H1 (cell line): ENCODE measurements around the gene IRAG1. TPM values are rescaled to one million over a fixed set of nuclear protein-coding genes. Genes with fewer than 3 reads are reported as not detected.

ENCODE experiments used
- CTCF ChIA-PET: fragments of 300-600 bp; sonication (Branson Sonifier 250); formaldehyde crosslinking; loops from one replicate; lab custom pipeline; 2021; ENCODE audit not compliant: partially characterized antibody; lab: Charles Lee
- POLR2A ChIA-PET: fragments of 300-600 bp; sonication (Branson Sonifier 250); formaldehyde crosslinking; loops from one replicate; lab custom pipeline; 2021; ENCODE audit warnings: inconsistent platforms; ENCODE audit not compliant: partially characterized antibody; lab: Charles Lee
- DNase-seq, 2 experiments: peaks; one replicate each; pipeline versions ENCODE4 v3.0.0 to v3.0.0-alpha.2; 2010 to 2022; ENCODE audit warnings: low spot score in 2 of 2, low read depth in 1 of 2, mixed read lengths in 1 of 2
- FAIRE-seq: peaks from 2 replicates; lab custom pipeline; 2011; peaks lifted over from hg19 to GRCh38; lab: Jason Lieb, UNC
- H2AFZ ChIP-seq: 2 replicates; pipeline ENCODE4 v1.8.1; 2012; ENCODE audit warnings: low read length, inconsistent platforms
- H2AK5ac ChIP-seq: 2 replicates; pipeline ENCODE4 v1.6.1; 2013; ENCODE audit warnings: low read depth, low read length
- H2BK120ac ChIP-seq: replicated peaks from 2 replicates; pipeline ENCODE3; 2013; ENCODE audit warnings: low read depth, low read length, inconsistent platforms
- H2BK12ac ChIP-seq: 2 replicates; pipeline ENCODE4 v1.6.1; 2013; ENCODE audit warnings: low read depth, low read length
- H2BK15ac ChIP-seq: 2 replicates; pipeline ENCODE4 v1.6.1; 2013; ENCODE audit warnings: low read length
- H2BK20ac ChIP-seq: 2 replicates; pipeline ENCODE4 v1.6.1; 2013; ENCODE audit warnings: low read length
- H2BK5ac ChIP-seq: 2 replicates; pipeline ENCODE4 v1.6.1; 2013; ENCODE audit warnings: low read depth, low read length
- H3K14ac ChIP-seq: 2 replicates; pipeline ENCODE4 v1.6.1; 2013; ENCODE audit warnings: inconsistent platforms; ENCODE audit not compliant: insufficient read length
- H3K18ac ChIP-seq: 2 replicates; pipeline ENCODE4 v1.6.1; 2013; ENCODE audit warnings: low read length; ENCODE audit errors: extremely low read depth
- H3K23ac ChIP-seq: 2 replicates; pipeline ENCODE4 v1.6.1; 2013; ENCODE audit warnings: inconsistent platforms; ENCODE audit not compliant: insufficient read length
- H3K23me2 ChIP-seq: 2 replicates; pipeline ENCODE4 v1.6.1; 2013; ENCODE audit warnings: low read depth, low read length
- H3K27ac ChIP-seq: 2 replicates; pipeline ENCODE4 v1.6.1; 2011; ENCODE audit warnings: low read depth, low read length, inconsistent platforms
- H3K27me3 ChIP-seq, 4 experiments: replicated peaks in 1 of 4; 1 replicate in 1 of 4; 2 replicates in 3 of 4; pipeline versions ENCODE4 v1.6.1 to v1.8.1; 2011 to 2013; ENCODE audit warnings: low read length in 3 of 4, mild to moderate bottlenecking in 3 of 4, inconsistent platforms in 2 of 4, mixed read lengths in 2 of 4, moderate library complexity in 1 of 4; ENCODE audit not compliant: control insufficient read depth in 3 of 4, insufficient read depth in 3 of 4; ENCODE audit errors: extremely low read depth in 1 of 4
- H3K36me3 ChIP-seq, 4 experiments: 2 replicates each; pipeline versions ENCODE4 v1.6.1 to v1.8.1; 2011 to 2013; ENCODE audit warnings: mild to moderate bottlenecking in 4 of 4, low read length in 3 of 4, moderate library complexity in 2 of 4, control low read depth in 1 of 4, inconsistent platforms in 1 of 4; ENCODE audit not compliant: insufficient read depth in 4 of 4, control insufficient read depth in 2 of 4
- H3K4ac ChIP-seq: replicated peaks from 2 replicates; pipeline ENCODE3; 2013; ENCODE audit warnings: low read length, low read depth, mixed read lengths, inconsistent platforms; ENCODE audit not compliant: insufficient read length
- H3K4me1 ChIP-seq, 4 experiments: replicated peaks in 1 of 4; 1 replicate in 1 of 4; 2 replicates in 3 of 4; pipeline versions ENCODE4 v1.6.1 to v1.8.1; 2011 to 2013; ENCODE audit warnings: low read length in 3 of 4, inconsistent platforms in 2 of 4, mixed read lengths in 1 of 4; ENCODE audit not compliant: insufficient read depth in 4 of 4, control insufficient read depth in 3 of 4
- H3K4me2 ChIP-seq, 2 experiments: 2 replicates each; pipeline versions ENCODE4 v1.6.1 to v1.8.1; 2011 to 2013; ENCODE audit warnings: low read depth in 2 of 2, low read length in 2 of 2, control low read depth in 1 of 2, inconsistent platforms in 1 of 2, mild to moderate bottlenecking in 1 of 2; ENCODE audit not compliant: insufficient read depth in 1 of 2
- H3K4me3 ChIP-seq, 4 experiments: fragments of 200-600, 300-600 bp in 1 of 4; sonication (generic), shearing (Covaris generic), sonication (Bioruptor Twin) in 1 of 4; 2 replicates each; pipeline versions ENCODE4 v1.5.1 to v1.8.1; 2011 to 2016; ENCODE audit warnings: low read length in 4 of 4, low read depth in 3 of 4, control low read depth in 2 of 4, inconsistent platforms in 2 of 4, mild to moderate bottlenecking in 2 of 4, mixed read lengths in 1 of 4, moderate library complexity in 1 of 4; ENCODE audit not compliant: insufficient read depth in 2 of 4; ENCODE audit errors: extremely low read depth in 1 of 4
- H3K56ac ChIP-seq: replicated peaks from 2 replicates; pipeline ENCODE3; 2013; ENCODE audit warnings: low read depth, mild to moderate bottlenecking, mixed read lengths, low read length, inconsistent platforms; ENCODE audit not compliant: insufficient read length
- H3K79me1 ChIP-seq: 2 replicates; pipeline ENCODE4 v1.6.1; 2013; ENCODE audit warnings: low read depth, low read length, control low read depth
- H3K79me2 ChIP-seq, 2 experiments: 2 replicates each; pipeline versions ENCODE4 v1.6.1 to v1.8.1; 2012 to 2013; ENCODE audit warnings: low read length in 2 of 2, mild to moderate bottlenecking in 2 of 2, inconsistent platforms in 1 of 2; ENCODE audit not compliant: insufficient read depth in 2 of 2, control insufficient read depth in 1 of 2
- H3K9ac ChIP-seq, 4 experiments: replicated peaks in 1 of 4; 1 replicate in 1 of 4; 2 replicates in 3 of 4; pipeline versions ENCODE4 v1.6.1 to v1.8.1; 2011 to 2013; ENCODE audit warnings: low read depth in 3 of 4, low read length in 3 of 4, control low read depth in 2 of 4, mild to moderate bottlenecking in 2 of 4, moderate library complexity in 2 of 4, inconsistent platforms in 1 of 4; ENCODE audit errors: extremely low read depth in 1 of 4
- H3K9me3 ChIP-seq, 2 experiments: 2 replicates each; pipeline versions ENCODE4 v1.6.1 to v1.8.1; 2012 to 2013; ENCODE audit warnings: mild to moderate bottlenecking in 2 of 2, moderate library complexity in 2 of 2, control low read depth in 1 of 2, inconsistent platforms in 1 of 2, low read depth in 1 of 2, low read length in 1 of 2, mixed read lengths in 1 of 2; ENCODE audit not compliant: insufficient read depth in 2 of 2
- H4K20me1 ChIP-seq, 2 experiments: replicated peaks in 1 of 2; 2 replicates each; pipeline versions ENCODE3 to v1.8.1; 2011 to 2013; ENCODE audit warnings: inconsistent platforms in 2 of 2, low read length in 2 of 2, mild to moderate bottlenecking in 1 of 2; ENCODE audit not compliant: insufficient read depth in 2 of 2, control insufficient read depth in 1 of 2
- H4K5ac ChIP-seq: 2 replicates; pipeline ENCODE4 v1.6.1; 2013; ENCODE audit warnings: low read length, low read depth, mixed read lengths, inconsistent platforms; ENCODE audit not compliant: insufficient read length
- H4K8ac ChIP-seq: 2 replicates; pipeline ENCODE4 v1.8.0; 2013; ENCODE audit warnings: mild to moderate bottlenecking, moderate library complexity, low read length, inconsistent platforms; ENCODE audit not compliant: insufficient read depth; ENCODE audit errors: extremely low read depth
- H4K91ac ChIP-seq: replicated peaks from 2 replicates; pipeline ENCODE3; 2013; ENCODE audit warnings: low read length, mixed read lengths, inconsistent platforms; ENCODE audit not compliant: insufficient read length
- ATF3 ChIP-seq: IDR thresholded peaks from 2 replicates; pipeline ENCODE4 v1.6.1; 2011; ENCODE audit warnings: low read depth, mild to moderate bottlenecking, low read length; ENCODE audit not compliant: insufficient read depth
- CHD1 ChIP-seq: IDR thresholded peaks from 2 replicates; pipeline ENCODE4 v1.6.1; 2012; ENCODE audit warnings: low read depth, low read length, improper control_type of control experiment
- CTCF ChIP-seq, 3 experiments: IDR thresholded peaks; 1 replicate in 2 of 3; 2 replicates in 1 of 3; pipeline versions ENCODE4 v1.5.1 to v1.6.1; 2011; ENCODE audit warnings: low read length in 3 of 3, mild to moderate bottlenecking in 3 of 3, inconsistent platforms in 2 of 3, low read depth in 1 of 3, moderate library complexity in 1 of 3; ENCODE audit not compliant: insufficient read depth in 1 of 3; ENCODE audit errors: control extremely low read depth in 1 of 3
- GABPA ChIP-seq: IDR thresholded peaks from 2 replicates; pipeline ENCODE4 v1.6.1; 2011; ENCODE audit warnings: mild to moderate bottlenecking, low read length, moderate library complexity, borderline replicate concordance; ENCODE audit not compliant: insufficient read depth
- RFX5 ChIP-seq: IDR thresholded peaks from 2 replicates; pipeline ENCODE4 v1.6.1; 2011; ENCODE audit warnings: low read depth, low read length, improper control_type of control experiment, borderline replicate concordance
- SAP30 ChIP-seq: fragments of 300-600 bp; sonication (generic); IDR thresholded peaks from 2 replicates; pipeline ENCODE4 v1.7.1; 2012; ENCODE audit warnings: low read length, moderate library complexity, mild to moderate bottlenecking, inconsistent platforms; ENCODE audit not compliant: insufficient read depth, insufficient replicate concordance
- WGBS, 2 experiments: shearing (Covaris generic) in 1 of 2; methylation state at CpG; one replicate each; pipeline versions ENCODE4 v1.1.6 to v1.1.7; 2013 to 2015; ENCODE audit warnings: low lambda C conversion rate in 2 of 2, mixed read lengths in 2 of 2, inconsistent platforms in 1 of 2, low coverage in 1 of 2, missing lambda C conversion rate in 1 of 2; ENCODE audit not compliant: insufficient replicate concordance in 2 of 2, insufficient coverage in 1 of 2, insufficient read length in 1 of 2; ENCODE audit errors: extremely low coverage in 1 of 2, missing lambda C conversion rate in 1 of 2; 5-methylcytosine and 5-hydroxymethylcytosine counted together
- polyA plus RNA-seq, 7 experiments: library from polyadenylated mRNA; depleted of rRNA in 3 of 7; stranded (reverse) in 5 of 7; unstranded in 2 of 7; fragments of >200 nt in 5 of 7; fragments of 200-250 nt in 2 of 7; gene quantifications; 1 replicate in 5 of 7; 2 replicates in 1 of 7; 4 replicates in 1 of 7; pipeline versions ENCODE4 v1.2.1 to v1.2.3, GENCODE V29; 2011 to 2013; ENCODE audit warnings: missing spikeins in 2 of 7, mixed read lengths in 2 of 7
- total RNA-seq: library from RNA; stranded (reverse); fragmentation: NEBNext Ultra II Directional; extraction: Animal tissue kit (Norgen Biotek cat#: 25700); gene quantifications from 2 replicates; pipeline ENCODE4 v1.2.1, GENCODE V29; 2021

IRAG1 gene
- total and polyA plus RNA-seq, 2 of the 8 experiments (the other 6 are each of a cell fraction or from before 2014, with no cell fraction given): 1.8 to 2.7 TPM

GRCh38 chr11:10728154-10728553, 34.6 kb upstream of the IRAG1 start:
- H2BK5ac ChIP-seq: no peak overlapping the region
- H3K9ac ChIP-seq: no peak overlapping the region
- no peak overlapping the region for H4K8ac ChIP-seq
- no peak overlapping the region for H4K91ac ChIP-seq
- no peak overlapping the region for H2BK15ac ChIP-seq
- no peaks in the 10 kb centered on the region for H3K9me3 ChIP-seq
- no peak overlapping the region for H3K4ac ChIP-seq
- no peak overlapping the region for H3K18ac ChIP-seq
- TF ChIP-seq SAP30 (no peak), ATF3 (no peak), CTCF (IDR thresholded peaks at IDR 0.05; ENCODE audit: control extremely low read depth in 1 of 3, insufficient read depth in 1 of 3, low read depth in 1 of 3, low read length in 3 of 3) (peak in 1 of 3 experiments; percentile 16; a peak in 1 of 4 replicates), GABPA (no peak), CHD1 (no peak), RFX5 (no peak)
- TF ChIP-seq, all 59 proteins: peak for 1
- H3K79me2 ChIP-seq: no peaks in the 10 kb centered on the region
- H3K23ac ChIP-seq: no peak overlapping the region
- no peaks in the 10 kb centered on the region for H3K27me3 ChIP-seq
- POLR2A ChIA-PET: no interaction called here
- no peak overlapping the region for H2BK12ac ChIP-seq
- H3K56ac ChIP-seq: no peak overlapping the region
- no peak overlapping the region for H4K5ac ChIP-seq
- peaks cover 2% of the 10 kb centered on the region for H3K23me2 ChIP-seq
- H2AK5ac ChIP-seq: no peak overlapping the region
- no peak overlapping the region for H3K27ac ChIP-seq
- H3K14ac ChIP-seq: no peak overlapping the region
- H3K4me2 ChIP-seq: peak overlapping the region; percentile 88 to 95; a peak in 2 of 4 replicates
- DNase-seq: no peak
- H3K36me3 ChIP-seq: no peaks in the 10 kb centered on the region
- no peaks in the 10 kb centered on the region for H4K20me1 ChIP-seq
- peak overlapping the region in 2 of 4 experiments; percentile 8 to 77; a peak in 2 of 8 replicates for H3K4me3 ChIP-seq
- no peaks in the 10 kb centered on the region for H3K79me1 ChIP-seq
- WGBS, 2 experiments: 81% methylated on average over 3 of the region's 3 CpGs; no CpG with 5 or more reads in 1 of the 2 experiments
- H3K4me1 ChIP-seq: peaks cover 0 to 4% (median 0%) of the 10 kb centered on the region in 4 experiments; a peak in 1 of 7 replicates
- no peak for FAIRE-seq
- H2BK20ac ChIP-seq: no peak overlapping the region
- no peak overlapping the region for H2AFZ ChIP-seq
- CTCF ChIA-PET: interaction anchor here (0.7 to 7.7 kb wide), 12 partner anchors 9 to 322 kb away, joined by 3 to 64 read pairs (median 4); no protein-coding TSS in a partner anchor
- no peak overlapping the region for H2BK120ac ChIP-seq
